ENCODE results near the gene KSR1.
"Not testable (repeated sequence)": the region's sequence is repeated elsewhere in the genome, so short reads cannot be mapped to it uniquely, and the experiment has no call there.

The KSR1 gene

GRCh38 chr17:27610304-27610677 lies 154.0 kb downstream of the KSR1 start:
- no peak for DNase-seq (ENCODE audit: low spot score)

GRCh38 chr17:27612160-27612770 lies 156.0 kb downstream of the KSR1 start:
- no peak for DNase-seq (ENCODE audit: low spot score)

GRCh38 chr17:27613433-27613832 lies 157.2 kb downstream of the KSR1 start:
- no peak for DNase-seq (ENCODE audit: low spot score)

- DNase-seq (ENCODE audit: low spot score), result no peak
Measured at GRCh38 chr17:27615121-27615520, 158.9 kb downstream of the KSR1 start.

- DNase-seq (ENCODE audit: low spot score), result no peak
Measured at GRCh38 chr17:27616414-27616813, 160.2 kb downstream of the KSR1 start.

- DNase-seq (ENCODE audit: low spot score), result no peak
Measured at GRCh38 chr17:27618417-27618816, 162.2 kb downstream of the KSR1 start.

GRCh38 chr17:27620721-27621120 lies 164.5 kb downstream of the KSR1 start:
- DNase-seq (ENCODE audit: low spot score), result no peak

GRCh38 chr17:27621536-27621935 lies 165.3 kb downstream of the KSR1 start:
- DNase-seq (ENCODE audit: low spot score), result peak; percentile 70

GRCh38 chr17:27621942-27622559 lies 165.8 kb downstream of the KSR1 start:
- no peak for DNase-seq (ENCODE audit: low spot score)

- no peak for DNase-seq (ENCODE audit: low spot score)
Measured at GRCh38 chr17:27622986-27623385, 166.7 kb downstream of the KSR1 start.

GRCh38 chr17:27623614-27624013 lies 167.4 kb downstream of the KSR1 start:
- no peak for DNase-seq (ENCODE audit: low spot score)

GRCh38 chr17:27624539-27624938 lies 168.3 kb downstream of the KSR1 start:
- no peak for DNase-seq (ENCODE audit: low spot score)

GRCh38 chr17:27625856-27626255 lies 169.6 kb downstream of the KSR1 start:
- DNase-seq (ENCODE audit: low spot score), result no peak

- DNase-seq (ENCODE audit: low spot score), result no peak
Measured at GRCh38 chr17:27627514-27627913, 171.3 kb downstream of the KSR1 start.

GRCh38 chr17:27628376-27628775 lies 172.1 kb downstream of the KSR1 start:
- no peak for DNase-seq (ENCODE audit: low spot score)

- not testable (repeated sequence) for DNase-seq (ENCODE audit: low spot score)
Measured at GRCh38 chr17:27629260-27629659, 173.0 kb downstream of the KSR1 start.

GRCh38 chr17:27630607-27631410 lies 174.6 kb downstream of the KSR1 start, which contains the start of gene LGALS9:
Gene LGALS9, plus strand, starts transcription at chr17:27631188. Its CDS starts 78 bp downstream, at chr17:27631266.
- peak; percentile 41 for DNase-seq (ENCODE audit: low spot score)

GRCh38 chr17:27631411-27631760 lies 175.1 kb downstream of the KSR1 start:
- no peak for DNase-seq (ENCODE audit: low spot score)

GRCh38 chr17:27631897-27632725 lies 175.9 kb downstream of the KSR1 start:
- no peak for DNase-seq (ENCODE audit: low spot score)

GRCh38 chr17:27632766-27633165 lies 176.5 kb downstream of the KSR1 start:
- peak; percentile 69 for DNase-seq (ENCODE audit: low spot score)

- peak; percentile 31 for DNase-seq (ENCODE audit: low spot score)
Measured at GRCh38 chr17:27633312-27634025, 177.2 kb downstream of the KSR1 start.

GRCh38 chr17:27634026-27634335 lies 177.7 kb downstream of the KSR1 start:
- DNase-seq (ENCODE audit: low spot score), result no peak
